Thoracic aorta (tissue), 2 donors: Measurements from ENCODE around the gene ZRSR2. TPM values are rescaled to one million over a fixed set of nuclear protein-coding genes. Genes with fewer than 3 reads are reported as not detected.
A peak's percentile ranks its signal among the peaks of the same experiment; 100 is the strongest.

Experiments
- ATAC-seq: fragments of 150-250 bp; one replicate; pipeline ENCODE4 v1.8.0; 2017; ENCODE audit warnings: low read depth; ENCODE audit not compliant: insufficient number of reproducible peaks, low FRiP score
- DNase-seq: peaks from one replicate; pipeline ENCODE4 v3.0.0-alpha.2; 2020; ENCODE audit warnings: low spot score
- H3K27ac ChIP-seq, 2 donors: fragments of 200-600 bp; sonication (generic); 1 replicate in 1 of 2; 2 replicates in 1 of 2; pipeline ENCODE4 v1.5.1; 2016; ENCODE audit warnings: mild to moderate bottlenecking in 2 of 2, moderate library complexity in 2 of 2
- H3K27me3 ChIP-seq: fragments of 200-600 bp; sonication (generic); replicated peaks from 2 replicates; pipeline ENCODE4 v1.6.0; 2016; ENCODE audit warnings: mild to moderate bottlenecking; ENCODE audit not compliant: insufficient read depth
- H3K36me3 ChIP-seq: fragments of 200-600 bp; sonication (generic); one replicate; pipeline ENCODE4 v1.5.1; 2016
- H3K4me1 ChIP-seq, 2 donors: fragments of 200-600 bp; sonication (generic); 1 replicate in 1 of 2; 2 replicates in 1 of 2; pipeline versions ENCODE4 v1.5.1 to v1.6.0; 2016; ENCODE audit warnings: low read depth in 2 of 2, mild to moderate bottlenecking in 1 of 2; ENCODE audit not compliant: control insufficient read depth in 1 of 2
- H3K4me3 ChIP-seq: fragments of 200-600 bp; sonication (generic); 2 replicates; pipeline ENCODE4 v1.5.1; 2016; ENCODE audit warnings: mild to moderate bottlenecking
- H3K9me3 ChIP-seq: fragments of 200-600 bp; sonication (generic); 2 replicates; pipeline ENCODE4 v1.5.1; 2016
- total RNA-seq, 2 donors: library from RNA; depleted of rRNA; stranded (reverse); fragments of >200 nt; gene quantifications; one replicate each; pipeline versions ENCODE4 v1.1.0 to v1.2.3, GENCODE V29; 2016
- TF ChIP-seq, protein P1 (sequence below): fragments of 200-600 bp; sonication (generic); IDR thresholded peaks from one replicate; pipeline ENCODE4 v1.5.1; 2019; ENCODE audit warnings: antibody characterized with exemption

Gene ZRSR2
- total RNA-seq, 2 donors from 2014 or later = 6.4 to 7.1 TPM

DNA sequence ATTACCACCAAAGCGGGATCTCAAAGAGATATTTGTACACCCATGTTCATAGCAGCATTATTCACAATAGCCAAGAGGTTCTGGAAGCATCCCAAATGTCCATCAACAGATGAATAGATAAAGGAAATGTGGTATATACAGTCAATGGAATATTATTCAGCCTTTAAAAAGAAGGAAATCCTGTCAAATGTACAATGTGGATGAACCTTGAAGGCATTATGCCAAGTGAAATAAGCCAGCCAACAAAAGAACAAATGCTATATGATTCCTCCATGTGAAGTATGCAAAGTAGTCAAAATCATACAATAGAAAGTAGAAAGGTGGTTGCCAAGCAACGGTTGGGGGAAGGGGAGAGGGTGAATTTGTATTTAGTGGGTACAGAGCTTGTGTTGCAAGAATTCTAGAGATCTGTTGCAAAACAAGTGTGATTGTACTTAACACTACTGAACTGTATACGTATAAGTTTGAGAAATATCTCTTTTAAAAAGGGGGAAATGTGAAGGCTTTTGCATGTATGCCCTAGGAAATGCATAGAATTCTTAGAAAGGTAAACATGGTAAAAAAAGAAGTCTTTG, 5.0 kb upstream of the ZRSR2 start:
- Histone ChIP-seq H3K4me1 (no peaks in the 10 kb centered on the region), H3K36me3 (no peaks in the 10 kb centered on the region), H3K27ac (no peak overlapping the region), H3K27me3 (no peaks in the 10 kb centered on the region), H3K9me3 (no peaks in the 10 kb centered on the region), H3K4me3 (no peak overlapping the region)
- DNase-seq (no peak), ATAC-seq (no peak)
- TF ChIP-seq, protein P1, sequence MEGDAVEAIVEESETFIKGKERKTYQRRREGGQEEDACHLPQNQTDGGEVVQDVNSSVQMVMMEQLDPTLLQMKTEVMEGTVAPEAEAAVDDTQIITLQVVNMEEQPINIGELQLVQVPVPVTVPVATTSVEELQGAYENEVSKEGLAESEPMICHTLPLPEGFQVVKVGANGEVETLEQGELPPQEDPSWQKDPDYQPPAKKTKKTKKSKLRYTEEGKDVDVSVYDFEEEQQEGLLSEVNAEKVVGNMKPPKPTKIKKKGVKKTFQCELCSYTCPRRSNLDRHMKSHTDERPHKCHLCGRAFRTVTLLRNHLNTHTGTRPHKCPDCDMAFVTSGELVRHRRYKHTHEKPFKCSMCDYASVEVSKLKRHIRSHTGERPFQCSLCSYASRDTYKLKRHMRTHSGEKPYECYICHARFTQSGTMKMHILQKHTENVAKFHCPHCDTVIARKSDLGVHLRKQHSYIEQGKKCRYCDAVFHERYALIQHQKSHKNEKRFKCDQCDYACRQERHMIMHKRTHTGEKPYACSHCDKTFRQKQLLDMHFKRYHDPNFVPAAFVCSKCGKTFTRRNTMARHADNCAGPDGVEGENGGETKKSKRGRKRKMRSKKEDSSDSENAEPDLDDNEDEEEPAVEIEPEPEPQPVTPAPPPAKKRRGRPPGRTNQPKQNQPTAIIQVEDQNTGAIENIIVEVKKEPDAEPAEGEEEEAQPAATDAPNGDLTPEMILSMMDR = no peak

DNA sequence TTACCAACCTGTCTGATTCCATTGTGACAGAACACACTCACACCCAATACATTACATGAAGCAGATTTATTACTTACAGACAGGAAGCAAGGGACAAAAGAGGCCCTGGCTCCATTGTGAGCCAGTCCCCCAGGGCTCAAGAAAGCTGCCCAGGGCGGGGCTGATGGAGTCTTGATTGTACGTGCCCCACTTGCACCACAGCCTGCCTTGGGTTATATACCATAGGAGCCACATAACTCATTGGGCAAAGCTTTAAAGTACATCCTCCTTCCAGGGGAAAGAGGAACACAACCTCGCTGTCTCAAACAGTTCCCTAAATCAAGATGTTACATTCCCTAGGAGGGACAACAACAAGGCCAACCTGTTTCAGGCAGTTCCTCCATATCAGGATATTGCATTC, 3.4 kb upstream of the ZRSR2 start:
- TF ChIP-seq, protein P1 = no peak
- DNase-seq = no peak
- H3K4me3 ChIP-seq = no peak overlapping the region
- ATAC-seq = no peak
- H3K36me3 ChIP-seq = no peaks in the 10 kb centered on the region
- no peaks in the 10 kb centered on the region for H3K4me1 ChIP-seq
- no peaks in the 10 kb centered on the region for H3K27me3 ChIP-seq
- H3K9me3 ChIP-seq = no peaks in the 10 kb centered on the region
- no peak overlapping the region for H3K27ac ChIP-seq

DNA sequence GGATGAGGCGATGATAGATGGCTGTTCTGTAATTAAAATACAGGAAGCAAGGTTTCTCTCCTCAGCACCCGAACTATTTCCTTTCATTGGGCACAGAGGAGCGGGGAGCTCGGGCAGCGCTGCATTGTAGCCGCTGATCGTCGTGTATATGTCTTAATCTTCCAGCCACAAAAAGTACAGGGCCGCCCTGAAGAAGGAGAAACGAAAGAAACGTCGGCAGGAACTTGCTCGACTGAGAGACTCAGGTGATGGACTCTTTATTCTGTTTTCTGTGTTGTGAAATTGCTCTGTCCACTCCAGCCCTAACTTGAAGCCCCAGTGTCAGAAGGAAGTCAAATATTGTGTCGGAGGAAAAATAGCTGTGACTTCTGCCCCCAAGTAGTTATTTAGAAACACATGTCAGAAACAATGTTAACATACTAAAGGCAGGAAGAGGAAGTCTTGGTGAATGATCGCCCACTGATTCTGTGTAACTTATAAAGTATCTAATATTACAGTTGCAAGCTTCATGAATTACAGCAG, 546 bp downstream of the ZRSR2 start:
- TF ChIP-seq, protein P1 = no peak
- Histone ChIP-seq H3K27me3 (no peaks in the 10 kb centered on the region), H3K9me3 (no peaks in the 10 kb centered on the region), H3K27ac (peak overlapping the region; percentile 78 to 82), H3K4me3 (peak overlapping the region; percentile 78), H3K4me1 (no peaks in the 10 kb centered on the region), H3K36me3 (no peaks in the 10 kb centered on the region)
- ATAC-seq (peak; percentile 20), DNase-seq (no peak)

DNA sequence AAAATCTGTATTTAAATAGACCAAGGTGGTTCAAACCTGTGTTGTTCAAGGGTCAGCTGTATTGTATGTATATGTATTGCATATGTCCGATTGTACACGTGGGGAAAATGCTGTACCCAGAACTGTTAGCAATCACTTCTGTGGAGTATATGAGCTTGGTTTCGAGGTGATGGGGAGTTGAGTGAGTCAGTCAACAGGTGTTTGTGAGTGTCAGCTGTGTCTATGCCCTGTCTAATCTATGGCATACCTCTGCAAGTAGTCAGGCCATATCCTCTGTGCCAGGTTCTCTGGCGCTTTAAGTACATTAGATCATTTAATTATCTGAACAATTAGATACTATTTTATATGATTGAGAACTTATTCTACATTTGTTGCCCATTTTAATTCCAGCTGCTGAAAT, 7.4 kb downstream of the ZRSR2 start:
- Histone ChIP-seq H3K27ac (no peak overlapping the region), H3K36me3 (no peaks in the 10 kb centered on the region), H3K4me3 (no peak overlapping the region), H3K27me3 (no peaks in the 10 kb centered on the region), H3K9me3 (no peaks in the 10 kb centered on the region), H3K4me1 (no peaks in the 10 kb centered on the region)
- TF ChIP-seq, protein P1 = no peak
- DNase-seq = no peak
- ATAC-seq = no peak

DNA sequence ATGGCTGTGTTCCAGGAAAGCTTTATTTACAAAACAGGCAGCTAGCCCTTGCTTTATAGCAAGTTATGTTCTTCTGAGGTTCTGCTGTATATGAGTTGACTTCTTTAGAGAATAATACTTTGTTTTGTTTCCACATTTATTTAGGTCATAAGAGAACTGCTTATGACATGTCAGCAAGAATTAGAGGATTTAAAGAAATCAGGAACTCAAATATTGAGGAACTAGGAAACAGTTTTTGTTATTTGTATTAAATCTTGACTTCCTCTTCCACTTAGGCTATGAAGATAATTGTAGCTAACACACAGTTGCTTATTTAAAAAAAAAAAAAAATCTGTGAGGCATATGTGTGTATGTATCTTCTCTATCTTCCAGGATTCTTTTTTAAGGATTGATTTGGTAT, 14.3 kb downstream of the ZRSR2 start:
- Histone ChIP-seq H3K4me1 (no peaks in the 10 kb centered on the region), H3K27me3 (no peaks in the 10 kb centered on the region), H3K9me3 (no peaks in the 10 kb centered on the region), H3K27ac (peak overlapping the region in 1 of 2 donors; percentile 15), H3K4me3 (no peak overlapping the region), H3K36me3 (no peaks in the 10 kb centered on the region)
- DNase-seq = no peak
- TF ChIP-seq, protein P1 = no peak
- no peak for ATAC-seq
